HepG2 (cell line): ENCODE results near the gene LASP1. TPM values are rescaled to one million over a fixed set of nuclear protein-coding genes. Genes with fewer than 3 reads are reported as not detected.

Source experiments
- ATAD3A ChIP-seq: sonication (generic); formaldehyde crosslinking; IDR thresholded peaks from 2 replicates; pipeline ENCODE4 v1.4.0; 2020; ENCODE audit warnings: missing genetic modification reagents
- CBX1 ChIP-seq: IDR thresholded peaks from one replicate; pipeline ENCODE4 v1.6.1; 2016; ENCODE audit warnings: antibody characterized with exemption, low read depth
- ETS1 ChIP-seq: sonication (generic); formaldehyde crosslinking; IDR thresholded peaks from 2 replicates; pipeline ENCODE4 v1.4.0; 2020; ENCODE audit warnings: missing genetic modification reagents
- FOSL2 ChIP-seq: sonication (generic); formaldehyde crosslinking; IDR thresholded peaks from 2 replicates; pipeline ENCODE4 v1.4.0; 2020; ENCODE audit warnings: missing genetic modification reagents
- FOXM1 ChIP-seq: sonication (generic); formaldehyde crosslinking; IDR thresholded peaks from 2 replicates; pipeline ENCODE4 v1.5.0; 2020; ENCODE audit warnings: missing genetic modification reagents
- GLI4 ChIP-seq: sonication (generic); formaldehyde crosslinking; IDR thresholded peaks from 2 replicates; pipeline ENCODE4 v1.5.1; 2020; ENCODE audit warnings: missing genetic modification reagents, mild to moderate bottlenecking, moderate library complexity, borderline replicate concordance
- HNRNPL ChIP-seq: fragments of 200-400 bp; formaldehyde crosslinking; IDR thresholded peaks from 2 replicates; pipeline ENCODE4 v1.6.1; 2017; ENCODE audit warnings: mild to moderate bottlenecking, low read depth, low read length
- KDM4B ChIP-seq: sonication (generic); formaldehyde crosslinking; IDR thresholded peaks from 2 replicates; pipeline ENCODE4 v1.4.0; 2020; ENCODE audit warnings: missing genetic modification reagents
- KLF15 ChIP-seq: sonication (generic); formaldehyde crosslinking; IDR thresholded peaks from 2 replicates; pipeline ENCODE4 v1.8.1; 2023; ENCODE audit warnings: borderline replicate concordance, mild to moderate bottlenecking, inconsistent platforms, missing genetic modification reagents, mixed read lengths
- MIER2 ChIP-seq: IDR thresholded peaks from 2 replicates; pipeline ENCODE4 v1.6.1; 2016; ENCODE audit warnings: missing biosample characterization, missing genetic modification reagents
- MIER3 ChIP-seq: IDR thresholded peaks from 2 replicates; pipeline ENCODE4 v1.6.1; 2016; ENCODE audit warnings: missing compliant biosample characterization, borderline replicate concordance
- NFE2L2 ChIP-seq: fragments of 150-350 bp; IDR thresholded peaks from 2 replicates; pipeline ENCODE4 v1.6.1; 2014; ENCODE audit warnings: low read length
- NFKBIZ ChIP-seq: IDR thresholded peaks from 2 replicates; pipeline ENCODE4 v1.6.1; 2018; ENCODE audit warnings: missing genetic modification reagents, missing compliant biosample characterization
- PLSCR1 ChIP-seq: sonication (generic); formaldehyde crosslinking; IDR thresholded peaks from 2 replicates; pipeline ENCODE4 v1.5.0; 2020; ENCODE audit warnings: missing genetic modification reagents, mild to moderate bottlenecking, borderline replicate concordance
- RBM22 ChIP-seq: fragments of 200-400 bp; formaldehyde crosslinking; optimal IDR thresholded peaks from 2 replicates; pipeline ENCODE3; 2017; ENCODE audit warnings: mild to moderate bottlenecking, low read length, moderate library complexity
- RFXANK ChIP-seq: IDR thresholded peaks from 2 replicates; pipeline ENCODE4 v1.6.1; 2016
- U2AF1 ChIP-seq: fragments of 200-400 bp; formaldehyde crosslinking; optimal IDR thresholded peaks from 2 replicates; pipeline ENCODE3; 2017; ENCODE audit warnings: mild to moderate bottlenecking, low read depth, low read length
- ZNF17 ChIP-seq: sonication (generic); formaldehyde crosslinking; IDR thresholded peaks from 2 replicates; pipeline ENCODE4 v1.5.0; 2020; ENCODE audit warnings: mild to moderate bottlenecking, missing genetic modification reagents
- ZNF3 ChIP-seq: IDR thresholded peaks from 2 replicates; pipeline ENCODE4 v1.7.0; 2017; ENCODE audit warnings: inconsistent platforms
- ZNF337 ChIP-seq: sonication (generic); formaldehyde crosslinking; IDR thresholded peaks from 2 replicates; pipeline ENCODE4 v1.5.1; 2020; ENCODE audit warnings: missing genetic modification reagents, low read depth, mild to moderate bottlenecking, borderline replicate concordance
- ZNF546 ChIP-seq: sonication (generic); formaldehyde crosslinking; conservative IDR thresholded peaks from 2 replicates; pipeline ENCODE4 v1.8.1; 2023; ENCODE audit warnings: mild to moderate bottlenecking, missing genetic modification reagents
- ZNF577 ChIP-seq: sonication (generic); formaldehyde crosslinking; IDR thresholded peaks from 2 replicates; pipeline ENCODE4 v1.4.0; 2020; ENCODE audit warnings: mild to moderate bottlenecking, low read depth, missing genetic modification reagents, borderline replicate concordance
- ZNF589 ChIP-seq: sonication (generic); formaldehyde crosslinking; conservative IDR thresholded peaks from 2 replicates; pipeline ENCODE4 v1.8.0; 2022; ENCODE audit warnings: mild to moderate bottlenecking, moderate library complexity, missing genetic modification reagents
- ZNF713 ChIP-seq: sonication (generic); formaldehyde crosslinking; IDR thresholded peaks from 2 replicates; pipeline ENCODE4 v1.4.0; 2020; ENCODE audit warnings: mild to moderate bottlenecking, missing genetic modification reagents
- ZSCAN21 ChIP-seq: sonication (generic); formaldehyde crosslinking; IDR thresholded peaks from 2 replicates; pipeline ENCODE4 v1.8.0; 2022; ENCODE audit warnings: mild to moderate bottlenecking, missing genetic modification reagents, moderate library complexity, borderline replicate concordance
- polyA plus RNA-seq, 8 experiments: library from polyadenylated mRNA; depleted of rRNA in 3 of 8; stranded (reverse) in 7 of 8; unstranded in 1 of 8; fragments of >200 nt; fragmentation: Illumina TruSeq in 4 of 8; extraction: Trizol in 4 of 8; gene quantifications; 2 replicates each; pipeline versions ENCODE4 v1.2.1 to v1.2.3, GENCODE V29; 2011 to 2016; ENCODE audit warnings: low read depth in 4 of 8, missing spikeins in 1 of 8, mixed read lengths in 1 of 8; ENCODE audit not compliant: insufficient read depth in 1 of 8
- total RNA-seq, 5 experiments: library from RNA; depleted of rRNA; stranded (reverse); fragments of >200 nt; fragmentation: Illumina TruSeq; extraction: Trizol; gene quantifications; 2 replicates each; pipeline ENCODE4 v1.2.3, GENCODE V29; 2016; ENCODE audit warnings: low read depth in 1 of 5
- TF ChIP-seq, protein P1 (sequence below): sonication (generic); formaldehyde crosslinking; IDR thresholded peaks from 2 replicates; pipeline ENCODE4 v1.4.0; 2020; ENCODE audit warnings: mild to moderate bottlenecking, missing genetic modification reagents
- TF ChIP-seq, protein P2 (sequence below): conservative IDR thresholded peaks from 2 replicates; pipeline ENCODE4 v1.6.1; 2018; ENCODE audit warnings: missing genetic modification reagents

Gene LASP1
- total and polyA plus RNA-seq, 2 of the 13 experiments (the other 11 are each of a cell fraction or from before 2014, with no cell fraction given) = 70.1 to 97.0 TPM

GRCh38 chr17:38914741-38915638 is 45.1 kb downstream of the LASP1 start (continued):
- TF ChIP-seq ATAD3A = no peak
- TF ChIP-seq PLSCR1 (CRISPR knock-in tag) = no peak
- no peak for TF ChIP-seq GLI4 (CRISPR knock-in tag)
- peak; percentile 82 for TF ChIP-seq U2AF1
- TF ChIP-seq RBM22 = no peak
- TF ChIP-seq MIER2 (CRISPR knock-in tag) = peak; percentile 27; the same call in 1 of the 2 replicates
- TF ChIP-seq ETS1 (CRISPR knock-in tag) = no peak
- no peak for TF ChIP-seq KLF15 (CRISPR knock-in tag)
- TF ChIP-seq ZSCAN21 (CRISPR knock-in tag) = no peak; the same call in 1 of the 2 replicates
- no peak for TF ChIP-seq KDM4B
- TF ChIP-seq NFE2L2 = no peak
- TF ChIP-seq ZNF17 = no peak
- TF ChIP-seq FOXM1 = no peak
- no peak for TF ChIP-seq CBX1
- TF ChIP-seq FOSL2 (CRISPR knock-in tag) = peak; percentile 70
- no peak for TF ChIP-seq ZNF713
- TF ChIP-seq ZNF3 (CRISPR knock-in tag) = no peak
- TF ChIP-seq MIER3 (CRISPR knock-in tag) = peak; percentile 49; the same call in 1 of the 2 replicates
- no peak for TF ChIP-seq ZNF577 (CRISPR knock-in tag)
- 0 out of 2 replicates have a peak, but pooled peaks have one; percentile 43 for TF ChIP-seq NFKBIZ (CRISPR knock-in tag)
- TF ChIP-seq HNRNPL = peak; percentile 96
- TF ChIP-seq ZNF546 (CRISPR knock-in tag) = no peak
- TF ChIP-seq ZNF589 (CRISPR knock-in tag) = no peak
- TF ChIP-seq, protein P1, sequence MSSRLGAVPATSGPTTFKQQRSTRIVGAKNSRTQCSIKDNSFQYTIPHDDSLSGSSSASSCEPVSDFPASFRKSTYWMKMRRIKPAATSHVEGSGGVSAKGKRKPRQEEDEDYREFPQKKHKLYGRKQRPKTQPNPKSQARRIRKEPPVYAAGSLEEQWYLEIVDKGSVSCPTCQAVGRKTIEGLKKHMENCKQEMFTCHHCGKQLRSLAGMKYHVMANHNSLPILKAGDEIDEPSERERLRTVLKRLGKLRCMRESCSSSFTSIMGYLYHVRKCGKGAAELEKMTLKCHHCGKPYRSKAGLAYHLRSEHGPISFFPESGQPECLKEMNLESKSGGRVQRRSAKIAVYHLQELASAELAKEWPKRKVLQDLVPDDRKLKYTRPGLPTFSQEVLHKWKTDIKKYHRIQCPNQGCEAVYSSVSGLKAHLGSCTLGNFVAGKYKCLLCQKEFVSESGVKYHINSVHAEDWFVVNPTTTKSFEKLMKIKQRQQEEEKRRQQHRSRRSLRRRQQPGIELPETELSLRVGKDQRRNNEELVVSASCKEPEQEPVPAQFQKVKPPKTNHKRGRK (CRISPR knock-in tag) = no peak
- TF ChIP-seq, protein P2, sequence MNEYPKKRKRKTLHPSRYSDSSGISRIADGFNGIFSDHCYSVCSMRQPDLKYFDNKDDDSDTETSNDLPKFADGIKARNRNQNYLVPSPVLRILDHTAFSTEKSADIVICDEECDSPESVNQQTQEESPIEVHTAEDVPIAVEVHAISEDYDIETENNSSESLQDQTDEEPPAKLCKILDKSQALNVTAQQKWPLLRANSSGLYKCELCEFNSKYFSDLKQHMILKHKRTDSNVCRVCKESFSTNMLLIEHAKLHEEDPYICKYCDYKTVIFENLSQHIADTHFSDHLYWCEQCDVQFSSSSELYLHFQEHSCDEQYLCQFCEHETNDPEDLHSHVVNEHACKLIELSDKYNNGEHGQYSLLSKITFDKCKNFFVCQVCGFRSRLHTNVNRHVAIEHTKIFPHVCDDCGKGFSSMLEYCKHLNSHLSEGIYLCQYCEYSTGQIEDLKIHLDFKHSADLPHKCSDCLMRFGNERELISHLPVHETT (CRISPR knock-in tag) = no peak
- no peak for TF ChIP-seq ZNF337 (CRISPR knock-in tag)
- TF ChIP-seq RFXANK = 0 out of 2 replicates have a peak, but pooled peaks have one; percentile 20
